ENCODE results near the gene DNAJB4. TPM values are rescaled to one million over a fixed set of nuclear protein-coding genes. Genes with fewer than 3 reads are reported as not detected.

Gene DNAJB4
- total and polyA plus RNA-seq, 2 of the 13 experiments (the other 11 are each of a cell fraction or from before 2014, with no cell fraction given): 4.4 to 18.6 TPM

DNA sequence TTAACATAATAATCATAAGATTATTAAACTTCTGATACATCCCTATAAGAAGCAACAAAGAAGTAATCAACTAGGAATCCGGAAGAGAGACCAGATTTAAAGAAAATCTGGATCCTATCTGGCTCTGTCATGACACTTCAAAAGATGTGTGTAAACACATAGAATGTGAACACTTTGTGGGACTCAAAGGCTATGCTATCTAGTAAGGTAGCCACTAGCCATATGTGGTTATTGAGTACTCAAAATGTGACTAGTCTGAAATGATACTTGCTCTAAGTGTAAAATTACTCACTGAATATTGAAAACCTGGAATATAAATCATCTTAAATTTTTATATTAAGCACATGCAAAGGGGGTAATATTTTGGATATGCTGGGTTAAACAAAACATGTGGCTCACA, 34.5 kb upstream of the DNAJB4 start:
- Histone ChIP-seq H3K4me2 (ENCODE audit: low read depth, low read length) (no peak overlapping the region), H3K4me1 (ENCODE audit: insufficient read depth, low read length) (peaks cover 36% of the 10 kb centered on the region), H3K9ac (ENCODE audit: insufficient read depth, low read depth, low read length) (no peak overlapping the region), H3K79me2 (ENCODE audit: insufficient read depth, low read length) (peaks cover 93% of the 10 kb centered on the region), H3K36me3 (replicated peaks in 1 of 2; ENCODE audit: control insufficient read depth in 1 of 2, insufficient read depth in 2 of 2, low read length in 2 of 2) (peaks cover 9 to 66% of the 10 kb centered on the region in 2 experiments), H3K27ac (ENCODE audit: extremely low read length, insufficient read depth, low read length) (no peak overlapping the region), H2AFZ (ENCODE audit: low read length) (no peak overlapping the region), H3K27me3 (ENCODE audit: control insufficient read depth in 1 of 2, insufficient read depth in 2 of 2, low read length in 2 of 2) (no peaks in the 10 kb centered on the region), H3K4me3 (replicated peaks in 1 of 3; ENCODE audit: insufficient read depth in 1 of 3, low read depth in 2 of 3, low read length in 3 of 3) (no peak overlapping the region), H4K20me1 (ENCODE audit: insufficient read depth, low read length) (peaks cover 66% of the 10 kb centered on the region), H3K9me3 (ENCODE audit: low read length) (no peaks in the 10 kb centered on the region)
- in situ Hi-C loops (cut with HindIII; ENCODE audit: extremely low pct_ligation_motif_present, low pct_unique_long_range_greater_than_20kb): loop anchor here (10.0 kb wide), 1 partner anchor 145 kb away; no protein-coding TSS in a partner anchor
- no peak for FAIRE-seq
- no TSS peak for BruUV-seq (replicated peaks)
- peak; percentile 52; the same call in 2 of the 3 replicates for ATAC-seq
- TF ChIP-seq FOXM1 (CRISPR knock-in tag; IDR thresholded peaks at IDR 0.05): no peak
- TF ChIP-seq HMGA1 (CRISPR knock-in tag; conservative IDR thresholded peaks at IDR 0.05): no peak
- no peak for TF ChIP-seq ZNF432 (CRISPR knock-in tag; IDR thresholded peaks at IDR 0.05; ENCODE audit: borderline replicate concordance)
- TF ChIP-seq REXO4 (CRISPR knock-in tag; IDR thresholded peaks at IDR 0.05; ENCODE audit: borderline replicate concordance): no peak
- TF ChIP-seq SAFB2 (CRISPR knock-in tag; IDR thresholded peaks at IDR 0.05; ENCODE audit: borderline replicate concordance, low read depth): no peak
- TF ChIP-seq HCFC1 (IDR thresholded peaks at IDR 0.05; ENCODE audit: low read depth, low read length): no peak
- no peak for TF ChIP-seq MED13 (CRISPR knock-in tag; IDR thresholded peaks at IDR 0.05)
- TF ChIP-seq MAFG (CRISPR knock-in tag; IDR thresholded peaks at IDR 0.05): no peak
- intact Hi-C loops (cut with micrococcal nuclease; ENCODE audit: unreplicated experiment): no loop called here
- no peak for DNase-seq (ENCODE audit: low spot score)
- CTCF ChIA-PET (ENCODE audit: low intra/inter-chr PET ratio, low total read pairs): no interaction called here
- WGBS (ENCODE audit: low lambda C conversion rate): 92% methylated on average over 1 of the region's 1 CpG
- POLR2A ChIA-PET: interaction anchor here (0.8 to 1.1 kb wide), 2 partner anchors 9 to 35 kb away, joined by 3 read pairs; partner anchors contain the start of genes DNAJB4 and FUBP1

DNA sequence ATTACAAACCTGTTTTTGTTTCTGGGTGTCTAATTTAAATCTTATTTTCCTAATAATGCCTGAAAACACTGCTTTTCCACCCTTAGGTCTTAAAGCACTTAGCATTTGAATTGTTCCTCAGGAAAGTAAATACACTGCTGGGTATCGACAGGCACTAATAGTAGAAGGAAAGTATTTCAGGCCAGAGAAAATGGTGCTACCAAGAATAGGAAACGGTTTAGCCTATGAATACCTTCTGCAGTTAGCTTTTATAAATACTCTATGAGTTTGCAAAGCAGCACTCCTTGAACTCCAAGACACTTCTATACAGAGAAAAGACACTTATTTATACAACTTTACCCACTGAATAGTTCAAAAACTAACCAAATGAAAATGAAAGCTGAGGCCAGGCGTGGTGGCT, 32.7 kb upstream of the DNAJB4 start:
- intact Hi-C loops (cut with micrococcal nuclease; ENCODE audit: unreplicated experiment): no loop called here
- WGBS (ENCODE audit: low lambda C conversion rate): 93% methylated on average over 3 of the region's 3 CpGs
- no peak overlapping the region for H3K9ac ChIP-seq (ENCODE audit: insufficient read depth, low read depth, low read length)
- ChIA-PET CTCF (ENCODE audit: low intra/inter-chr PET ratio, low total read pairs) (no interaction called here), POLR2A (no interaction called here)
- FAIRE-seq: no peak
- peaks cover 55% of the 10 kb centered on the region for H3K4me1 ChIP-seq (ENCODE audit: insufficient read depth, low read length)
- TF ChIP-seq POLR2AphosphoS2 (IDR thresholded peaks at IDR 0.05; ENCODE audit: low read depth, low read length): peak; percentile 62; the same call in 1 of the 2 replicates
- TF ChIP-seq, protein P1, sequence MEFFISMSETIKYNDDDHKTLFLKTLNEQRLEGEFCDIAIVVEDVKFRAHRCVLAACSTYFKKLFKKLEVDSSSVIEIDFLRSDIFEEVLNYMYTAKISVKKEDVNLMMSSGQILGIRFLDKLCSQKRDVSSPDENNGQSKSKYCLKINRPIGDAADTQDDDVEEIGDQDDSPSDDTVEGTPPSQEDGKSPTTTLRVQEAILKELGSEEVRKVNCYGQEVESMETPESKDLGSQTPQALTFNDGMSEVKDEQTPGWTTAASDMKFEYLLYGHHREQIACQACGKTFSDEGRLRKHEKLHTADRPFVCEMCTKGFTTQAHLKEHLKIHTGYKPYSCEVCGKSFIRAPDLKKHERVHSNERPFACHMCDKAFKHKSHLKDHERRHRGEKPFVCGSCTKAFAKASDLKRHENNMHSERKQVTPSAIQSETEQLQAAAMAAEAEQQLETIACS (CRISPR knock-in tag; IDR thresholded peaks at IDR 0.05): no peak
- no peak overlapping the region for H3K4me3 ChIP-seq (replicated peaks in 1 of 3; ENCODE audit: insufficient read depth in 1 of 3, low read depth in 2 of 3, low read length in 3 of 3)
- ATAC-seq: no peak
- H3K79me2 ChIP-seq (ENCODE audit: insufficient read depth, low read length): peaks cover 97% of the 10 kb centered on the region
- H3K9me3 ChIP-seq (ENCODE audit: low read length): no peaks in the 10 kb centered on the region
- H4K20me1 ChIP-seq (ENCODE audit: insufficient read depth, low read length): peaks cover 85% of the 10 kb centered on the region
- in situ Hi-C loops (cut with HindIII; ENCODE audit: extremely low pct_ligation_motif_present, low pct_unique_long_range_greater_than_20kb): loop anchor here (10.0 kb wide), 1 partner anchor 143 kb away; no protein-coding TSS in a partner anchor
- H3K4me2 ChIP-seq (ENCODE audit: low read depth, low read length): no peak overlapping the region
- no TSS peak for BruUV-seq (replicated peaks)
- no peak overlapping the region for H2AFZ ChIP-seq (ENCODE audit: low read length)
- H3K27ac ChIP-seq (ENCODE audit: extremely low read length, insufficient read depth, low read length): no peak overlapping the region
- H3K27me3 ChIP-seq (ENCODE audit: control insufficient read depth in 1 of 2, insufficient read depth in 2 of 2, low read length in 2 of 2): no peaks in the 10 kb centered on the region
- no peak for DNase-seq (ENCODE audit: low spot score)
- peaks cover 4 to 50% of the 10 kb centered on the region in 2 experiments for H3K36me3 ChIP-seq (replicated peaks in 1 of 2; ENCODE audit: control insufficient read depth in 1 of 2, insufficient read depth in 2 of 2, low read length in 2 of 2)
